Suprapubic skin (tissue), 4 donors: ENCODE measurements around the gene CCDC92B. TPM values are rescaled to one million over a fixed set of nuclear protein-coding genes. Genes with fewer than 3 reads are reported as not detected.
A peak's percentile ranks its signal among the peaks of the same experiment; 100 is the strongest.

ENCODE experiments used
- DNase-seq, 2 donors: peaks; one replicate each; pipeline ENCODE4 v3.0.0-alpha.2; 2019; ENCODE audit warnings: low spot score in 2 of 2
- H3K27ac ChIP-seq: fragments of 200-600 bp; sonication (generic); one replicate; pipeline ENCODE4 v1.5.1; 2019
- H3K27me3 ChIP-seq: fragments of 200-600 bp; sonication (generic); one replicate; pipeline ENCODE4 v1.5.1; 2019
- H3K36me3 ChIP-seq: fragments of 200-600 bp; sonication (generic); one replicate; pipeline ENCODE4 v1.5.1; 2019
- H3K4me1 ChIP-seq: fragments of 200-600 bp; sonication (generic); one replicate; pipeline ENCODE4 v1.5.1; 2019
- H3K4me3 ChIP-seq: fragments of 200-600 bp; sonication (generic); one replicate; pipeline ENCODE4 v1.5.1; 2019; ENCODE audit warnings: mild to moderate bottlenecking
- H3K9me3 ChIP-seq: fragments of 200-600 bp; sonication (generic); one replicate; pipeline ENCODE4 v1.5.1; 2019
- EP300 ChIP-seq: sonication (generic); formaldehyde crosslinking; IDR thresholded peaks from one replicate; pipeline ENCODE4 v1.6.1; 2017; ENCODE audit warnings: antibody characterized with exemption
- POLR2A ChIP-seq, 2 donors: fragments of 450-650 bp; IDR thresholded peaks; one replicate each; pipeline ENCODE4 v1.6.1; 2017; ENCODE audit warnings: antibody characterized with exemption in 2 of 2, mild to moderate bottlenecking in 2 of 2, moderate library complexity in 2 of 2
- POLR2AphosphoS5 ChIP-seq, 3 donors: sonication (generic); formaldehyde crosslinking; IDR thresholded peaks; one replicate each; pipeline ENCODE4 v1.6.1; 2017; ENCODE audit warnings: antibody characterized with exemption in 3 of 3
- WGBS: methylation state at CpG from one replicate; pipeline ENCODE4 v1.1.5; 2018; 5-methylcytosine and 5-hydroxymethylcytosine counted together
- total RNA-seq, 4 donors: library from RNA; depleted of rRNA; stranded (reverse); fragments of >200 nt; gene quantifications; one replicate each; pipeline ENCODE4 v1.1.0, GENCODE V29; 2016
- TF ChIP-seq, protein P1 (sequence below), 2 donors: fragments of 200-600 bp in 1 of 2; fragments of 450-650 bp in 1 of 2; sonication (generic) in 1 of 2; IDR thresholded peaks; one replicate each; pipeline ENCODE4 v1.5.1; 2016 to 2019; ENCODE audit warnings: antibody characterized with exemption in 2 of 2, mild to moderate bottlenecking in 1 of 2, moderate library complexity in 1 of 2

CCDC92B gene
- total RNA-seq = 1 to 10 TPM in 2 of 4 donors, under 1 TPM in 2; 0.42 to 1.6 (median 0.84) TPM

DNA sequence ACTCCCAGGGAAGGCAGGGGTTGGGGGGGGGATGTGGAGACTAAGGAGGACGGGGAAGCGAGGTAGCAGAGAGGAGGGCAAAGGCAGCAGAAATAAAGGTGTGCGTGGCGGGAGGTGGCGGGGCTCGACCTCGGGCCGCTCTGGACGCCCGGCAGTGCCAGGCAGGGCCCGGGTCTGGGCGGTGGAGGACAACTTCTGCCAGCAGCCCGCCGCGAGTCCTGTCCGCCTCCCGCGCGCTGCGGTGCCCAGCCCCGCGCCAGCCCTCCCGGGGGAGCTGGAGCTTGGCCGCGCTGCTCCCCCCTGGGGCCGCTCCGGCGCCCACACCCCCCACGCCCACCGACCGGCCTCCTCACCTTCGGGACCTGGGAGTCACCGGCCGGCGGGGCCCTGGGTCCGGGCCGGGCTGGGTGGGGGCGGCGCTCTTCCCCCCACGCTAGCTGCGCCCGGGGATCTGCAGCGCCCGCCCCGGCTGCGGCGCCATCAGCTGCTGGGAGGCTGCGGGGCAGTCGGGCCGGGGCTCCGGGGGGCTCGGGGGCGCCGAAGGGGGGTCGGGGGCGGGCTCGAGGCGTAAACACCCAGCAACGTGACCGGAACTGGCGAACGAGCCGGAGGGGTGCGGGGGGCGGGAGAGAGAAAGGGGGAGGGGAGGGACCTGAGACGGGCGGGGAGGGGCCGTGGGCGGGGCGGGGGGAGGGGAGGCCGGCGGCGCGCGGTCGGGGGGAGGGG is at the start of gene CCDC92B:
Gene CCDC92B (minus strand): TSS at position 595 of the 726 bp plus-strand sequence. CDS start 14,507 bp downstream, outside the sequence.
- Histone ChIP-seq H3K9me3 (no peaks in the 10 kb centered on the region), H3K27ac (no peak within 1 kb of the TSS), H3K4me3 (peak within 1 kb of the TSS; percentile 21), H3K27me3 (peaks cover 58% of the 10 kb centered on the region), H3K4me1 (peaks cover 10% of the 10 kb centered on the region), H3K36me3 (no peaks in the 10 kb centered on the region)
- 7% methylated on average over 7 of the region's 76 CpGs for WGBS
- no peak for DNase-seq
- TF ChIP-seq EP300 = no peak
- TF ChIP-seq POLR2A (IDR thresholded peaks at IDR 0.05) = no peak
- TF ChIP-seq, protein P1, sequence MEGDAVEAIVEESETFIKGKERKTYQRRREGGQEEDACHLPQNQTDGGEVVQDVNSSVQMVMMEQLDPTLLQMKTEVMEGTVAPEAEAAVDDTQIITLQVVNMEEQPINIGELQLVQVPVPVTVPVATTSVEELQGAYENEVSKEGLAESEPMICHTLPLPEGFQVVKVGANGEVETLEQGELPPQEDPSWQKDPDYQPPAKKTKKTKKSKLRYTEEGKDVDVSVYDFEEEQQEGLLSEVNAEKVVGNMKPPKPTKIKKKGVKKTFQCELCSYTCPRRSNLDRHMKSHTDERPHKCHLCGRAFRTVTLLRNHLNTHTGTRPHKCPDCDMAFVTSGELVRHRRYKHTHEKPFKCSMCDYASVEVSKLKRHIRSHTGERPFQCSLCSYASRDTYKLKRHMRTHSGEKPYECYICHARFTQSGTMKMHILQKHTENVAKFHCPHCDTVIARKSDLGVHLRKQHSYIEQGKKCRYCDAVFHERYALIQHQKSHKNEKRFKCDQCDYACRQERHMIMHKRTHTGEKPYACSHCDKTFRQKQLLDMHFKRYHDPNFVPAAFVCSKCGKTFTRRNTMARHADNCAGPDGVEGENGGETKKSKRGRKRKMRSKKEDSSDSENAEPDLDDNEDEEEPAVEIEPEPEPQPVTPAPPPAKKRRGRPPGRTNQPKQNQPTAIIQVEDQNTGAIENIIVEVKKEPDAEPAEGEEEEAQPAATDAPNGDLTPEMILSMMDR (IDR thresholded peaks at IDR 0.05) = no peak
- TF ChIP-seq POLR2AphosphoS5 (IDR thresholded peaks at IDR 0.05) = no peak

DNA sequence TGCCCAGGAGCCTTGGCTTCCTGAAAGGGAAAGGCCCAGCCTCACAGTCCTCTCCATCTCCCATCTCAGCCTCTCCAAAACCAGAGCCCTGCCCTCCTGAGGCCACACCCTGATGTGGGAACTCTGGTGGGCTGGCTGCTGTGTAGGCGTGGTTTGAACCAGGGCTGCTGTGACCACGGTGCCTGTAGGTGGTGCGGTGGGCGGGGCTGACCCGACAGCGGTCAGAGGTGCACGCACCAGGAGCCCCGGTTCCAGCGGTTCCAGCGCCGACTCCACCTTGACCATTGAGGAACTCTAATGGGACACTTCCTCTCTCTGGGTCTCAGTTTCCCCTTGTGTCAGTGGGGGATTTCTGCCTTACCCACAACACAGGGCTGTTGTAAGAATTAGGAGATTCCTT is 49.2 kb upstream of the CCDC92B start:
- Histone ChIP-seq H3K9me3 (no peaks in the 10 kb centered on the region), H3K27ac (no peak overlapping the region), H3K4me1 (peaks cover 2% of the 10 kb centered on the region), H3K36me3 (no peaks in the 10 kb centered on the region), H3K27me3 (peaks cover 38% of the 10 kb centered on the region), H3K4me3 (no peak overlapping the region)
- TF ChIP-seq, protein P1 (IDR thresholded peaks at IDR 0.05) = no peak
- TF ChIP-seq POLR2A (IDR thresholded peaks at IDR 0.05) (no peak), EP300 (no peak), POLR2AphosphoS5 (IDR thresholded peaks at IDR 0.05) (no peak)
- no CpG with 5 or more reads among the region's 11 CpGs for WGBS
- no peak for DNase-seq

DNA sequence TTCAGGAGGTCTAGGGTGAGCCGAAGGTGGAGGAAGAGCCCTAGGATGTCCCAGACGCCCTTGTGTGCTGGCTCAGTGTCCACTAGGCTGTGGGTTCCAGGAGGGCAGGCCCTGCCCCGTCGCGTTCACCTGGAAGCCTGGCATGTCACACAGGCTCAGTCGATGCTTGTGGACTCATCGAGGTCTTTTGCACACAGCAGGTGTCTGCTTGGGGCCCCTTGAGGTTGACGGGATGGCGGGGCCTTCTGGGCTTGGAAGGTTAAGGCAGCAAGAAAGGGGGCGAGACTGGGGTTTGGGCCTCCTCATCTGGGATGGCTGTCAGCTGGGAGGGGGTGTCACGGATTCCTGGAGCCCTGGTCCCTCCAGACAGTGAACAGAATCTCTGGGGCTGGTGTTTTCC is 48.7 kb upstream of the CCDC92B start:
- TF ChIP-seq POLR2AphosphoS5 (IDR thresholded peaks at IDR 0.05) (no peak), POLR2A (IDR thresholded peaks at IDR 0.05) (no peak), EP300 (no peak)
- TF ChIP-seq, protein P1 (IDR thresholded peaks at IDR 0.05) = no peak
- Histone ChIP-seq H3K36me3 (no peaks in the 10 kb centered on the region), H3K4me1 (peaks cover 2% of the 10 kb centered on the region), H3K9me3 (no peaks in the 10 kb centered on the region), H3K27me3 (peaks cover 38% of the 10 kb centered on the region), H3K4me3 (no peak overlapping the region), H3K27ac (no peak overlapping the region)
- DNase-seq = no peak
- 76% methylated on average over 4 of the region's 11 CpGs for WGBS

DNA sequence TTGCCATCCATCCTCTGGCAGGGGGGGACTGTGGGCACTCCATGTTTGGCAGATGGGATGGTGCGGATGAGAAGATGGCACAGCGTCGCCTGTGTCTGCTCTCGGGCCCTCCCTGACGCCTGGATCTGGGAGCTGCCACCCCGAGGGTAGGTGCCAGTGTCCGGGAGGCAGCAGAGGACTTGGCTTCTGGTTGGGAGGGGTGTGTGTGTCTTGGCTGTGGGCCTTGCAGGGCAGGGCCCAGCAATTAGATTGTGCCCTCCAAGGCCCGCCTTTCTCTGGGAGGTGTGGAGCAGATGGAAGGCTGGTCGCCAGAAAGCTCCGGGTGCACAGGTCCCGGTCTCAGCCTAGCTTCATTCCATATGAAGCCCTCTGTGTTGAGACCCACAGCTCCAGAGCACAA is 48.2 kb upstream of the CCDC92B start:
- WGBS = 37% methylated on average over 10 of the region's 11 CpGs
- H3K4me3 ChIP-seq = peak overlapping the region; percentile 4
- no peaks in the 10 kb centered on the region for H3K9me3 ChIP-seq
- H3K4me1 ChIP-seq = peaks cover 2% of the 10 kb centered on the region
- H3K27ac ChIP-seq = no peak overlapping the region
- TF ChIP-seq EP300 (no peak), POLR2AphosphoS5 (IDR thresholded peaks at IDR 0.05) (no peak), POLR2A (IDR thresholded peaks at IDR 0.05) (no peak)
- TF ChIP-seq, protein P1 (IDR thresholded peaks at IDR 0.05) = no peak
- no peaks in the 10 kb centered on the region for H3K36me3 ChIP-seq
- DNase-seq = no peak
- H3K27me3 ChIP-seq = peaks cover 38% of the 10 kb centered on the region

DNA sequence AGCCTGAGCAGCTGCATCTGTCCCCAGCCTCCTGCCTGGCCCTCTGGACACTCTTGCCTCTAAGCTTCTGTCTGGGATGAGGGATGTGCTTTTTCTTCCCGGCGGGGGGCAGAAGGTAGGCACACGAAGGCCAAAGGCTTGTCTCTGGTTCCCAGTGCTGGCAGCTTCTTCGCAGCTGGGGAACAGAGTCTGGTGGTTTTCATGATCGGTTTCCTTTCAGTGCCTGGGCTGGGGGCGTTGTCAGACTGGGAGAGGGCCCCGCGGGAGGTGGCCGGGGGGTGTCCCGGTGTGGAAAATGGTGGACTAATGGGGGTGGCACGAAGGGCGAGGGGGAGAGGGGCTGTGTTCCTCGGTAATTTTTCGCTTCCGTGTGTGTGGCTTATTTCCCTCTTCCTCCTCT is 47.8 kb upstream of the CCDC92B start:
- Histone ChIP-seq H3K27me3 (peaks cover 38% of the 10 kb centered on the region), H3K9me3 (no peaks in the 10 kb centered on the region), H3K27ac (no peak overlapping the region), H3K36me3 (no peaks in the 10 kb centered on the region), H3K4me3 (peak overlapping the region; percentile 33), H3K4me1 (peaks cover 2% of the 10 kb centered on the region)
- TF ChIP-seq POLR2AphosphoS5 (IDR thresholded peaks at IDR 0.05) (no peak), EP300 (no peak)
- TF ChIP-seq, protein P1 (IDR thresholded peaks at IDR 0.05) = no peak
- DNase-seq = no peak
- 54% methylated on average over 11 of the region's 15 CpGs for WGBS
